Stimulated activated CD4-positive, alpha-beta T cell treated with anti-CD3 and anti-CD28 coated beads, TNF-alpha, amount 100 ng/mL, for 24 hours (primary cell): ENCODE measurements around the gene DDIAS.
"Not testable (repeated sequence)": the region's sequence is repeated elsewhere in the genome, so short reads cannot be mapped to it uniquely, and the experiment has no call there.

Source experiments
- DNase-seq, 3 experiments: peaks; one replicate each; pipeline ENCODE4 v3.0.0-alpha.2; 2020; ENCODE audit warnings: low read depth in 3 of 3

The DDIAS gene

DNA sequence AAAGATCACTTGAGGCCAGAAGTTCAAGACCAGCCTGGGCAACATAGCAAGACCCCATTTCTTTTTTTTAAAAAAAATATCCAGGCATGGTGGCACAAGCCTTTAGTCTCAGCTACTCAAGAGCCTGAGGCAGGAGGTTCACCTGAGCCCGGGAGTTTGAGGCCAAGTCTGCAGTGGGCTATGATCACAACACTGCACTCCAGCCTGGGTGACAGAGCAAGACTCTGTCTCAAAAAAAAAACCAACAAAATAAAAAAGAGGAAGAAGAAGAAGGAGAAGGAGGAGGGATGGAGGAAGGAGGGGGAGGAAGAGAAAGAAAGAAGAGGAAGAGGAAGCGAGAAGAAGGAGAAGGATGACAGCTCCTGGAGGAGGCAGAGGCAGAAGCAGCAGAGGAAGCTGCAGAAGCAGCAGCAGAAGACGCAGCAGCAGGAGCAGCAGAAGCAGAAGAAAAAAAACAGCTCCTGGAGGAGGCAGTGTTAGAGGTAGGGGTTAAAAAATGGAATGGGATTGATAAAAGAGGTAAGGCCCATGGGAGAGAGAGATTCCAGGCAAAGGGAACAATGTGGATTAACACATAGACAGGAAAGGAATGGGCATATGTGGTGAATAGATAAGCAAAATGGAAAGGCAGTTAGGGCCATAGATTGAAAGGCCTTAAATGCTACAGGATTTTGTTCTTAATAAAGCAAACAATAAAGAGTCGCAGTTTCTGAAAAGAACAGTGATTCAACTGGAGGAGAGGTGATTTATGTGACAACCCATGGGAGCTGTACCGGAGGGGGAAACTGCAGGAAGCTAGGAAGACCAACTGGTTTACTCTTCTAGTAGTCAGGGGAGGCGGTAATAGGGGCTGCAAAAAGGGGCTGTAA, 12.2 kb upstream of the DDIAS start:
- DNase-seq: no peak

DNA sequence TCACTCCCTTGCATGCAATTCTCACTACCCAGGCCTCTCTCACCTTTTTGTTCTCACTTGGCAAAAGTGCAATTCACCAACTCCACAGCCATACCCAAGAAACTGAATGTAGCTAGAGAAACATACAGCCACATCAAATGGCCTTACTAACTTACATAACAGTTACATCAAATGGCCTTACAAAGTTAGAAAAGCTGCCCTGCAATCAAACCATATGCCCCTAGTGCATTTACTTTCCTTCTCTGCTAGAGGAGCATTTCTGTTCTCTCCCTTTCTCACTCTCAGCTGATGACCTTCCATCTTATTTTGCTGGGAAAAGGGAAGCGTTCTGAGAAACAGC, 11.6 kb upstream of the DDIAS start:
- no peak for DNase-seq

DNA sequence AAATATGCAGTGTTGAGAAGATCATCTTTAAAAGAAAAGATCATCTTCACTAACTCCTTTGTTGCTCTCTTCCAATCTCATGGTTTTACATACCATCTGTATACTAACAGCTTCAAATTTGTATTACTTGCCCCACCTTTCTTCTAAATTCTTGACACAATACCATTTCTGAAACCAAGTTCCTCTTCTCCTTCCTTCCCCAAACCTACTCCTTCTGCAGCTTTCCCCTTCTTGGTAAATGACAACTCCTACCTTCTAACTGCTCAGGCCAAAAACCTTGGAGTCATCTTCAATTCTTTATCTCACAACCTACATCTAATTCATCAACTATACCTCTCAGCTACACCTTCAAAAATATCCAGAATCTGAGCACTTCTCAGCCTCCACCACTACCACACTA, 10.6 kb upstream of the DDIAS start:
- DNase-seq: no peak

GRCh38 chr11:82892611-82893169, 8.8 kb upstream of the DDIAS start:
- DNase-seq: no peak

DNA sequence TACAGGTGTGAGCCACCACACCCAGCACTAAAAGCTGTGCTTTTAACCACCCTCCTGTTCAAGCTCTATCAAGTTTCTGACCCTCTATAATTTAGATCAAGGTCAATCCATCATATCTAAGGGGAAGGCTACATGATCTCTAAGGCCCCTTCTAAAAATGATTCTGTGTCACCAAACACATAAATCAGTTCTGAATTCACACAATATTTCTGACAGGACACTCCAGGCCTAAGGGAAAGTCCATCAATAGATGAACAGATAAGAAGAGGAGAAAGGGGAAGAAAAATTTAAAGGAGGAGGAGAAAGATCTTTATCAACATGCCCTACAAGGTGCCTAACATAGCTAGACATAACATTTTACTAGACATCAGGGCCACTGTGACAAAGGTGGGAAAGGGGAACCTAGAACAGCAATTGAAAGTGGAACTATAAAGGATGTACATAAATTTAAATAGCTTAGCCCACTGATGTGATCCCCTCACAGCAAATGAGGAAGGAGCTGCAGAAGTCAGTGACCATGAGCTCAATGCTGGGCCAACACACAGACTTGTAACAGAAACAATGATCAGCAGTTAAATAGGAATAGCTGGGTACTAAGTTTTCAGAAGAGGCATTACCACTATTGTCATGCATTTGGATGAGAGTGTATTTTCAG, 6.0 kb upstream of the DDIAS start:
- DNase-seq: no peak

- DNase-seq: no peak
Observed at GRCh38 chr11:82896183-82896582, 5.4 kb upstream of the DDIAS start.

- no peak for DNase-seq
Observed at GRCh38 chr11:82898241-82898640, 3.3 kb upstream of the DDIAS start.

DNA sequence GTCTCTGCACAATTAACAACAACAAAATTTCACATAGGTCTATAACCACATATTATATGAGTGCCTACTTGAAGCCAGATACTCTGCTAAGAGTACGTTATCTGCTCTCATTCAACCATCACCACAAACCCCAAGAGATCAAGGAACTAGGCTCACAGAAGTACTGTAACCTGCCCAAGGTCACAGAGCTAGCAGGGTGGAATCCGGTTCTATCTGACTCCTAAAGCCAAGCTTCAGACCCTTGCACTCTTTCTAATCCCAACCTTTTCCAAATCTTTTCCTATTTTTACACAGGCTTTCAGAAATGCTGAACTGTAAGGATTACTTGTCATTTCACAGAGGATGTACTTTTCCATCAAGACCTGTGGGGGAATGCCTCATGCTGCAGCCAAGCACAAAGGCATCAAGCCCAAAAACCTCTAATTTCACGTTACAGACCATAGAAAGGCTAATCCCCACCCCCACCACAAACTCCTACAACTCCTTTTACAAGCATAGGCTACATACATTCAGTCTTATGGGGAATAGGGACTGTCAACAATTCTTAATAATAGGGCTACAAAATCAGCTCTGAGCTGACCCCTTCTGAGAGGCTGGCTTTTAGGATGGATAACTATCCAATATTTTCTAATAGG, 2.2 kb upstream of the DDIAS start:
- no peak for DNase-seq

- DNase-seq: no peak
Observed at GRCh38 chr11:82899957-82900276, 1.6 kb upstream of the DDIAS start.

DNA sequence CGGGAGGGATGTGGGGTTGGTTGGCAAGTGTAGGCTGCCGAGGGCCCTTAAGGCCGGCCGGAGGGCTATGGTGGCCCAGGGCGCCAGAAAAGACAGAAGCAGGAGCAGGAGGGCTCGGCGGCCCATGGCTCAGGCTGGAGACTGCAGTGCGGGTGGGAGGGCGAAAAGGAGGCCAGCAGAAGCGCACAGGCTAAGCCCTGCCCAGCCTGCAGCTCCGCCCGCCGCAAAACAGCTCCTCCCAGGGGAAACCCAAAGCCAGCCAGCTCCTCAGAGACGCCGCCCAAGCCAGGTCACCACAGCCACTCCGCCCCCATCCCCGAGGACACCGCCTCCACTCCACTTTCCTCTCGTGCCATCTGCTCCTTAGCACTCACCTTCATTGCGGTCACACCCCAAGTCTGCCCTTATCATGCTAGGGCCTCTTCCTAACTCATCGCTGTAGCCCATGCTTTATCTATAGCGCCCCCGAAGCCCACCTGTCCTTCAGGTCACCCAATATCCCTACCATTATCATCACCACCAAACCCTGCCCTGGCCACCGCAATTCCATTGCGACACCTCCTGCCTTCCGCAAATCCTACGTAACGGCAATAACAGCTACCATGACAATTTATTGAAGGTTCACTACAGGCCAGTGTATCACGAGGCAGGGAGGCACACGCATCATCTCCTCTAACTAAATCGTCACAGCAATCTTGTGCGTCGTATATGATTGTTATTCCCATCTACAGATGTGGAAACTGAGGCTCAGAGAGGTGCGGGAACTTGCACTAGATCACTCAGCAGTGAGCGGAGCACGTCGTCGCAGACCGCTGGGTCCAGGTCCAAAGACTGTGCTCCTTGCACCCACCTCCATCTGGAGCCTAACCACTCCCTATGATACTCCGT, 1.0 kb upstream of the DDIAS start, which contains the start of gene PRCP:
Gene PRCP (minus strand): TSS at position 154 of the 888 bp plus-strand sequence. CDS start 28 bp downstream, at position 126.
- peak; percentile 85 to 95 (median 86) for DNase-seq

DNA sequence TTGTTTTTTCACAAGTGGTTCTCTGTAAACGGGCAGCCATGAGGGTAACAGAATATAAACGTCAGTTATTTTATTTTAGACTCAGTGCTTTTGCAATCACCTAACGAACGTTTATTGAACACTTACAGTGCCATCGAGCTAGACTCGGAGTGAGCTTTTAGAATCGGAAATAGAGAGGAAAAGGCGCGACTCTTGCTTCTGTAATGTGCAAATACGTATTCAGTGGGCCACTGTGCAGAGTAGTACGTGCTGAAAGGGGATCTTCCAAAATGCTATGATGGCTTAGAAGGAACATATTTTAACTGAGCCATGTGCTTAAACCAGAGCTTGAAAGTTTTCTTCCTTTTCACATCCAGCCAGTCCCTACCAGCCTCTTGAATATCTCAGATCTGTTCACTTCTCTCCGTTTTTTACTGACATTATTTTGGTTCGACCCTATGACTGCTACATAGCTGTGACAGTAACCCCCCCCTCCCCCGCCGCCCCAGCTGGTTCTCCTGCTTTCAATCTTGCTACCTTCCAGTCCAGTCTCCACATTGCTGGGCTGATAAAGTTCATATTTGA, 468 bp downstream of the DDIAS start:
- DNase-seq: no peak

DNA sequence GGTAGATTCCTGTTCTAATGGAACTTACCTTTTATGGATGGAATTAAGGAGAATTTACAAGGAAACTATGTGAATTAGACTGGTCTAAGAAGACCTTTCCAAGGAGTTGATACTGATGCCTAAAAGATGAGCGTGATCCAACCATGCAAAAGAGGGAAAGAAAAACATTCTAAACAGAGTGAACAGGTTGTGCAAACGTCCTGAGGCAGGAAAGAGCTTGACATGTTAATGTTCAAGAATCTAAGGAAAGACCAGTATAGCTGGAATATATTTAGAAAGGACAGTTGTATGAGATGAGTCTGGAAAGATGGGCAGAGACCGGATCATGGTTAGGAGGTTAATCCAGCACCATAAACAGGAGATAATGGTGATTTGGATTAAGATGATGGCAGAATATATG, 1.3 kb downstream of the DDIAS start:
- DNase-seq: no peak

GRCh38 chr11:82903843-82904586, 2.5 kb downstream of the DDIAS start:
- DNase-seq: no peak

DNA sequence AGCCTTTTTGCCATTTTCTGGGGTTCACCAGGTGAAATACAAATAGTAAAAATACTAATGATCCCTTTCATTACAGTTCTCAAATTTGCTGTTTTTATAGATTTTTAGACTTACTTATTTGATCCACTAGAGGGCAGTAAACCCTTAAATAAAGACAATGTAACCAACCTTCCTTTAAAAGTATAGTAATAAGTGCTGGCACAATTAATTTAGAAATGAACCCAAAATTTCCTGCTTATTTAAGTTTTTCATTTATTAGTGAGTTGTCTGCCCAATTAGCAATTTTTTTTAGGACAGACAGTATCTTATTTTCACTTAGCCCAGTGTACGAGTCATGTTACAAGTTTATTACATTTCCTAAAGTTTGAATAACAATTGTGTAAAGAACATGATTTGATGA, 4.7 kb downstream of the DDIAS start:
- no peak for DNase-seq

DNA sequence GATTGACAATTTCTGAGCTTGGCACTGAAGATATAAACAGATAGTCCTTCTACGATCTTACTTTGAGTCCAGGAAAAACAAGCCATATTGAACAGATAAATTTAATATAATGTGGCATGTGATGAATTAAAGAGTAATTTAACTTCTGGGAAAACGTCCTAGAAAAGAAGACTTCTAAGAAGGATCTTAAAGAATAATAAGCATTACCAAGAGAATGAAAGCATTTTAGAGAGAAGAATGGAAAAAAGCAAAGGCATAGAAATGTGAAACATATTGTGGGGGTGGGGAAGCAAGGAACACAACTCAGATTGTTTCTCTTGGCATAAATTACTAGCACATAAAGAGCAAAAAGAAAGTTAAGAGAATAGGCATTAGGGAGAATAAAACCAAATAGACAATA, 5.4 kb downstream of the DDIAS start:
- DNase-seq: no peak

DNA sequence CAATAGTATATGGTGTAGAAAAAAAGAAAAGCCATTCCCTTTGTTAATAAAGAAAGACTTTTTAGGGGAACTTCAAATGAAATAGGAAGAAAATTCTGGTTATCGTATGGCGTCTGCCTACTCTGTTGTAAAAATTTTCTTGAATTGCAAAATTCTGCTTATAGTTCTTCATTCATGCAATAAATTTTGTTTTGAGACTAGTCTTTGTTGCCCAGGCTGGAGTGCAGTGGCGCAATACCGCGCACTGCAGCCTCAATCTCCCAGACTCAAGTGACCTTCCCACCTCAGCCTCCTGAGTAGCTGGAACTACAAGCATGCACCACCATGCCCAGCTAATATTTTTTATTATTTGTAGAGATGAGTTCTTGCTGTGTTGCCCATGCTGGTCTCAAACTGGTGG, 5.8 kb downstream of the DDIAS start:
- DNase-seq: no peak

DNA sequence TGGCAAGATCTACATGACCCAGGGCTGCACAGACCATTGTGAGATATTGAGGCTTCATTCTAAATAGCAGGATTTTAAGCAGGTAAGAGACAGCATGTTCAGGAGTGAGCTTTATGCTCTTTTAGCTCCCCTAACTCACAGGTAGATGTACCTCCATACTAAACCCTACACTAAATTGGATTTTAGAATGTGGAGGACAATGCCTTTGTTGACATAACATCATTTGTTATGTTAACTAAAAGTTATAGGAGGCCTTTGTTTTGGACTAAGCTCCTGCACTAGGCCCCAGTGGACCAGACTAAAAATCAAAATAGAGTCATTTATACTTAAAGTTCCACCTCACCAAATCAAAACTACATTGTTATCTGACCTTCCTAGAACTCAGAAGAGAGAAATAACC, 6.8 kb downstream of the DDIAS start:
- DNase-seq: no peak

GRCh38 chr11:82909015-82909640, 7.6 kb downstream of the DDIAS start:
- DNase-seq: no peak

- not testable (repeated sequence) for DNase-seq
Observed at GRCh38 chr11:82919786-82920185, 18.2 kb downstream of the DDIAS start.

DNA sequence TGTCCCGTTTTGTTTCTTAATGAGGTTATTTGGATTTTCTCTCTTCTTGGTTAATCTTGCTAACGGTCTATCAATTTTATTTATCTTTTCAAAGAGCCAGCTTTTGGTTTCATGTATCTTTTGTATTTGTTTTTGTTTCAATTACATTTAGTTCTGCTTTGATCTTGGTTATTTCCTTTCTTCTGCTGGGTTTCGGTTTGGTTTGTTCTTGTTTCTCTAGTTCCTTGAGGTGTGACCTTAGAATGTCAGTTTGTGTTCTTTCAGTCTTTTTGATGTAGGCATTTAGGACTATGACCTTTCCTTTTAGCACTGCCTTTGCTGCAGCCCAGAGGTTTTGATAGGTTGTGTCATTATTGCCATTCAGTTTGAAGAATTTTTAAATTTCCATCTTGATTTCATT, 18.7 kb downstream of the DDIAS start:
- not testable (repeated sequence) for DNase-seq
